Prostate gland (tissue), 2 donors: ENCODE measurements around the gene METRNL. TPM values are rescaled to one million over a fixed set of nuclear protein-coding genes. Genes with fewer than 3 reads are reported as not detected.

Experiments used
- DNase-seq: peaks from one replicate; pipeline ENCODE4 v3.0.0-alpha.2; 2019; ENCODE audit warnings: low spot score
- H3K27ac ChIP-seq, 2 donors: fragments of 200-600 bp; sonication (generic); 2 replicates each; pipeline ENCODE4 v1.5.1; 2017 to 2019
- H3K27me3 ChIP-seq: fragments of 200-600 bp; sonication (generic); replicated peaks from 2 replicates; pipeline ENCODE4 v1.5.1; 2019; ENCODE audit not compliant: insufficient read depth
- H3K36me3 ChIP-seq, 2 donors: fragments of 200-600 bp; sonication (generic); 1 replicate in 1 of 2; 2 replicates in 1 of 2; pipeline versions ENCODE4 v1.5.1 to v1.8.1; 2017 to 2019
- H3K4me1 ChIP-seq: fragments of 200-600 bp; sonication (generic); replicated peaks from 2 replicates; pipeline ENCODE4 v1.5.1; 2019
- H3K4me3 ChIP-seq, 2 donors: fragments of 200-600 bp; sonication (generic); 2 replicates each; pipeline ENCODE4 v1.5.1; 2017 to 2019
- H3K9me3 ChIP-seq: fragments of 200-600 bp; sonication (generic); 2 replicates; pipeline ENCODE4 v1.5.1; 2017
- CTCF ChIP-seq, 4 experiments: fragments of 200-600 bp in 2 of 4; fragments of 450-650 bp in 2 of 4; sonication (generic) in 2 of 4; IDR thresholded peaks; 1 replicate in 3 of 4; 2 replicates in 1 of 4; pipeline ENCODE4 v1.5.1; 2016 to 2019; ENCODE audit warnings: antibody characterized with exemption in 4 of 4, mild to moderate bottlenecking in 2 of 4, moderate library complexity in 2 of 4
- POLR2A ChIP-seq: fragments of 450-650 bp; IDR thresholded peaks from one replicate; pipeline ENCODE4 v1.6.1; 2016; ENCODE audit warnings: antibody characterized with exemption, mild to moderate bottlenecking
- POLR2AphosphoS5 ChIP-seq: sonication (generic); formaldehyde crosslinking; IDR thresholded peaks from one replicate; pipeline ENCODE4 v1.6.1; 2017; ENCODE audit warnings: antibody characterized with exemption
- WGBS: methylation state at CpG from one replicate; pipeline ENCODE4 v1.1.5; 2018; 5-methylcytosine and 5-hydroxymethylcytosine counted together
- intact Hi-C: fragments of 100-400 bp; cut with DNase I; formaldehyde crosslinking; loops from one replicate; pipeline ENCODE4 v1.14.2; 2022
- total RNA-seq, 2 donors: library from RNA; depleted of rRNA; stranded (reverse); fragments of >200 nt; gene quantifications; one replicate each; pipeline ENCODE4 v1.1.0, GENCODE V29; 2016

The METRNL gene
- total RNA-seq, 2 donors from 2014 or later: 22.4 to 59.4 TPM

DNA sequence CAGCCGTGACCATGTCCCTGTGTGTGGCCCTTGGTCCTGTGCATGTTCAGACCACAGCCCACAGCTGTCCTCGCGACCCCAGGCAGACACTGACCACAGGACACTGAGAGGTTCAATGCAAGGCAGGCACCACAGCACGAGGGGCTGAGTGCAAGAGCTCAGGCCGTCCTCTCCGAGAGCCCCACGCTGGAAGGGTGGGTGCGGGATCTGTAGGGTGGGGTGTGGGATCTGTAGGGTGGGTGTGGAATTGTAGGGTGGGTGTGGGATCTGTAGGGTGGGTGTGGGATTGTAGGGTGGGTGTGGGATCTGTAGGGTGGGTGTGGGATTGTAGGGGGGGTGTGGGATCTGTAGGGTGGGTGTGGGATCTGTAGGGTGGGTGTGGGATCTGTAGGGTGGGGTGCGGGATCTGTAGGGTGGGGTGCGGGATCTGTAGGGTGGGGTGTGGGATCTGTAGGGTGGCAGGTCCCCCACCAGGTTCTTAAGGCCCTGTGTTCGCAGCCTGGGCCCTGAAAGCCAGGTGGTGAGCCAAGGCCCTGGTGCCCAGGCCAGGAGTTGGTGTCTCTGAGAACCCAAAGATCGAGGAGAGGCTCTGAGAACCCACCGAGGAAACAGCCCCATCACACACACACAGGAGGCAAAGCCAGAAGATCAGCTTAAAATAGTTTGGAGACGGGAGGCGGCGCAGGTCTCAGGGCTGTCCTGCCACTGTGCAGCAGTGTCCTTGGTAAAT is 48.2 kb downstream of the METRNL start:
- Histone ChIP-seq H3K9me3 (no peaks in the 10 kb centered on the region), H3K4me1 (no peaks in the 10 kb centered on the region), H3K4me3 (no peak overlapping the region), H3K36me3 (no peaks in the 10 kb centered on the region), H3K27ac (no peak overlapping the region), H3K27me3 (peaks cover 3% of the 10 kb centered on the region)
- DNase-seq: no peak
- TF ChIP-seq POLR2AphosphoS5 (no peak), POLR2A (no peak), CTCF (IDR thresholded peaks at IDR 0.05) (no peak)
- 80% methylated on average over 16 of the region's 16 CpGs for WGBS
- intact Hi-C loops: no loop called here

DNA sequence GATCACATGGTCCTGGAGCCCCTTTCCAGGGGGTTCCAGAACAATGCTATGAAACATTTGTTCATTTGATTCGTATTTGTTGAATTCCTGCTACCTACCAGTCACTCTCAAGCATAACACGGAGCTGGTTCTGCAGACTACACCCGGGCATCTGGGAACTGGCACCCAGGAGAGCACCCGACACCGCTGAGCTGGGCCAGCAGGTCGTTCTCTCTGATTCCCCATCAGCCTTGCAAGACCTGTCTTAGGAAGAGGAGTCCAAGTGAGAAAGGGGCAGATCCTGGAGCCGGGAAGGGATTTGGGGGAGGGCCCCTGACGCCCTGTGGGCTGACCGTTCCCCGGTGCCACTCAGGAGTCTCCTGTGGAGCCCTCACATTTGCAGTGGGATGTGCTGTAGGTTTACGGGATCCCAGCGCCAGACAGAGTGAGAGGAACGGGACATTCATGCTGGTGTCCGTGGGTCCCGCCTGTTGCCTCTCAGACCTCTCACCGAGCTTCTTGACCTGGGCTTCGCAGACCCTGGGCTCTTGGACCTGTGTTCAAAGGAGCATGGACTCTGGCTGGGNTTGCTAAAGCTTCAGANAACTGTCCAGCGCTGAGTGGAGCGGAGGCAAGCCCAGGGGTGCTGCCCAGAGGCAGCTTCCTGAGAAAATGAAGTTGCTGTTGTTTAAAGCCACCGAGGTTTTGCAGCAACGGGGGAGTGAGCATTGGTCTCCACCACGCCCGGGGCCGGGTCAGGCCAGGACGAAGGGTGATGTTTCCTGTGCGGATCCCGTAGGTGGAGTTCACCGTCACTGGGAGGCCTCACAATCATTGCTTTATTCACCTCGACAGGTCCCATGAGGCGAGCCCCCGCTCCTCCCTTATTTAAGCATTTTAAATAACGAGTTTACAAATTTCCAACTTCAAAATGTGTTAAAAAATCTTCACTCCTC is 49.2 kb downstream of the METRNL start:
- H3K9me3 ChIP-seq: no peaks in the 10 kb centered on the region
- 88% methylated on average over 30 of the region's 32 CpGs for WGBS
- intact Hi-C loops: no loop called here
- H3K4me3 ChIP-seq: no peak overlapping the region
- TF ChIP-seq POLR2A (no peak), CTCF (IDR thresholded peaks at IDR 0.05) (no peak), POLR2AphosphoS5 (no peak)
- no peak overlapping the region for H3K27ac ChIP-seq
- H3K27me3 ChIP-seq: no peaks in the 10 kb centered on the region
- no peak for DNase-seq
- no peaks in the 10 kb centered on the region for H3K4me1 ChIP-seq
- H3K36me3 ChIP-seq: no peaks in the 10 kb centered on the region

DNA sequence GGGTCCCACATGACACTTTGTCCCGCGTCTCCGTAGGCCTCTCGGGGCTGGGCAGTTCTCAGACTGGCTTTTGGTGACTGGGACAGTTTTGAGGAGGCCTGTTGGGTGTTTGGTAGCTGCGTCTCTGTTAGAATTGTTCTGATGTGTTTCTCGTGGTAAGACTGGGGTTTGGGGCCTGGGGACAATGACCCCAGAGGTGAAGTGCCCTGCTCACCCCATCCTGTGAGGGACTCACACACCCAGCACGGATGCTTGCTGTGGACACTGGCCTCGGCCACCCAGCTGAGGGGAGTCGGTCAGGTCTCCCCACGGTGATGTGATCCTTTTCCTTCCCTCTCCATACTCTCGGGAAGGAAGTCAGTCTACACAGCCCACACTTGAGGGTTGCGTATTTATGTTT is 50.3 kb downstream of the METRNL start:
- 92% methylated on average over 12 of the region's 12 CpGs for WGBS
- Histone ChIP-seq H3K27me3 (no peaks in the 10 kb centered on the region), H3K4me1 (no peaks in the 10 kb centered on the region), H3K36me3 (no peaks in the 10 kb centered on the region), H3K27ac (no peak overlapping the region), H3K4me3 (no peak overlapping the region), H3K9me3 (no peaks in the 10 kb centered on the region)
- TF ChIP-seq CTCF (IDR thresholded peaks at IDR 0.05) (no peak), POLR2A (no peak), POLR2AphosphoS5 (no peak)
- no peak for DNase-seq
- intact Hi-C loops: no loop called here

GRCh38 chr17:83131401-83132011 is 52.1 kb downstream of the METRNL start:
- DNase-seq: no peak
- Histone ChIP-seq H3K27ac (no peak overlapping the region), H3K4me3 (no peak overlapping the region), H3K27me3 (no peaks in the 10 kb centered on the region), H3K4me1 (no peaks in the 10 kb centered on the region), H3K9me3 (no peaks in the 10 kb centered on the region), H3K36me3 (no peaks in the 10 kb centered on the region)
- intact Hi-C loops: no loop called here
- TF ChIP-seq POLR2AphosphoS5 (no peak), CTCF (IDR thresholded peaks at IDR 0.05) (no peak), POLR2A (no peak)
- 91% methylated on average over 14 of the region's 14 CpGs for WGBS
